Esophagus muscularis mucosa (tissue), 4 donors: ENCODE data around the gene PKHD1.

ENCODE experiments used
- CTCF ChIP-seq, 3 experiments: fragments of 200-600 bp in 2 of 3; fragments of 450-650 bp in 1 of 3; sonication (generic) in 2 of 3; IDR thresholded peaks; one replicate each; pipeline ENCODE4 v1.5.1; 2017 to 2019; ENCODE audit warnings: antibody characterized with exemption in 3 of 3, mild to moderate bottlenecking in 2 of 3, moderate library complexity in 1 of 3
- EP300 ChIP-seq: sonication (generic); formaldehyde crosslinking; IDR thresholded peaks from one replicate; pipeline ENCODE4 v1.6.1; 2017; ENCODE audit warnings: antibody characterized with exemption
- POLR2A ChIP-seq: fragments of 450-650 bp; IDR thresholded peaks from one replicate; pipeline ENCODE4 v1.6.1; 2017; ENCODE audit warnings: antibody characterized with exemption, moderate library complexity, mild to moderate bottlenecking, low read depth
- POLR2AphosphoS5 ChIP-seq, 2 donors: sonication (generic); formaldehyde crosslinking; IDR thresholded peaks; one replicate each; pipeline ENCODE4 v1.6.1; 2017; ENCODE audit warnings: antibody characterized with exemption in 2 of 2

GRCh38 chr6:51814418-51814817 lies 273.0 kb downstream of the PKHD1 start:
- TF ChIP-seq CTCF (IDR thresholded peaks at IDR 0.05), result no peak
- TF ChIP-seq POLR2A, result no peak
- no peak for TF ChIP-seq EP300
- no peak for TF ChIP-seq POLR2AphosphoS5 (IDR thresholded peaks at IDR 0.05)
